ENCODE data around the gene PPFIA3. TPM values are rescaled to one million over a fixed set of nuclear protein-coding genes. Genes with fewer than 3 reads are reported as not detected.

PPFIA3 gene
- total RNA-seq, 1 experiment from 2014 or later = 27.3 TPM

- ChIA-PET POLR2A (no interaction called here), CTCF (interaction anchor here (0.6 to 2.8 kb wide), 5 partner anchors 9 to 105 kb away, joined by 3 to 30 read pairs (median 3); partner anchors contain the start of gene LIN7B)
- TF ChIP-seq ETV6 (CRISPR knock-in tag; IDR thresholded peaks at IDR 0.05) (no peak), ELF4 (CRISPR knock-in tag; IDR thresholded peaks at IDR 0.05; ENCODE audit: low read depth) (no peak), GTF2I (CRISPR knock-in tag; conservative IDR thresholded peaks at IDR 0.05) (no peak), IRF2 (CRISPR knock-in tag; IDR thresholded peaks at IDR 0.05; ENCODE audit: borderline replicate concordance, low read depth) (no peak), TP53 (CRISPR knock-in tag; IDR thresholded peaks at IDR 0.05) (no peak), CREB1 (CRISPR knock-in tag; IDR thresholded peaks at IDR 0.05) (no peak), ZBTB43 (CRISPR knock-in tag; IDR thresholded peaks at IDR 0.05) (no peak), ZNF263 (CRISPR knock-in tag; IDR thresholded peaks at IDR 0.05; ENCODE audit: low read depth) (no peak), TEAD1 (CRISPR knock-in tag; IDR thresholded peaks at IDR 0.05) (no peak), PRDM15 (CRISPR knock-in tag; IDR thresholded peaks at IDR 0.05) (no peak)
- TF ChIP-seq, protein P1, sequence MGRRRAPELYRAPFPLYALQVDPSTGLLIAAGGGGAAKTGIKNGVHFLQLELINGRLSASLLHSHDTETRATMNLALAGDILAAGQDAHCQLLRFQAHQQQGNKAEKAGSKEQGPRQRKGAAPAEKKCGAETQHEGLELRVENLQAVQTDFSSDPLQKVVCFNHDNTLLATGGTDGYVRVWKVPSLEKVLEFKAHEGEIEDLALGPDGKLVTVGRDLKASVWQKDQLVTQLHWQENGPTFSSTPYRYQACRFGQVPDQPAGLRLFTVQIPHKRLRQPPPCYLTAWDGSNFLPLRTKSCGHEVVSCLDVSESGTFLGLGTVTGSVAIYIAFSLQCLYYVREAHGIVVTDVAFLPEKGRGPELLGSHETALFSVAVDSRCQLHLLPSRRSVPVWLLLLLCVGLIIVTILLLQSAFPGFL (CRISPR knock-in tag; IDR thresholded peaks at IDR 0.05; ENCODE audit: borderline replicate concordance) = no peak
- TF ChIP-seq, protein P2, sequence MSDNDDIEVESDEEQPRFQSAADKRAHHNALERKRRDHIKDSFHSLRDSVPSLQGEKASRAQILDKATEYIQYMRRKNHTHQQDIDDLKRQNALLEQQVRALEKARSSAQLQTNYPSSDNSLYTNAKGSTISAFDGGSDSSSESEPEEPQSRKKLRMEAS (CRISPR knock-in tag; IDR thresholded peaks at IDR 0.05) = no peak
- Mint-ChIP-seq H3K9me3 (no peaks in the 10 kb centered on the region), H3K4me3 (no peak overlapping the region), H3K27me3 (ENCODE audit: low read depth) (no peaks in the 10 kb centered on the region), H3K36me3 (peaks cover 57% of the 10 kb centered on the region), H3K4me1 (peaks cover 20% of the 10 kb centered on the region), H3K27ac (peak overlapping the region; percentile 37; the same call in 1 of the 2 replicates)
- DNase-seq (ENCODE audit: low spot score) = no peak
- no peak for ATAC-seq
Observed at GRCh38 chr19:49104229-49104864, 15.0 kb upstream of the PPFIA3 start.

DNA sequence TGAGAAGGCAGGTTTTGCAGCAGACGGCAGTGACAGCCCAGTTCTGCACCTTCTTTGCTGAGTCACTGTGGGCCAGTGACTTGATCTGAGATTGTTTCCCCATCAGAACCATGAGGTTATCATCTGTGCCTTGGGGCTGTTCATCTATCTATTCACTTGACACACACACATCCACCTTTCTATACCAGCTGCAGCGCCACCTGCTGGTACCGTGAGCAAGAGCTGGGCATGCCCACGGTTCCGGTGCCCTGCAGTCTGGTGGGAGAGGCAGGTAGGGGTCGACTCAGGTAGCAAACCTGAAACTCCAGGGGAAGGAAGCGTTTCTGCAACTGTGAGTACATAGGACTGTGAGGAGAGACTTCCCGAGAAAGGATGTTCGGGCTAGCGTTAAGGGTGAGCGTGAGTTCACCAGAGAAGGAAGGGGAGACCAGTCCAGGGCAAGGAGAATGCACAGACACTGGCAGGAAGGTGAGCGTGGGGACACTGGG, 12.7 kb upstream of the PPFIA3 start:
- Mint-ChIP-seq H3K4me3 (peak overlapping the region; percentile 7; the same call in 1 of the 2 replicates), H3K9me3 (no peaks in the 10 kb centered on the region), H3K36me3 (peaks cover 39% of the 10 kb centered on the region), H3K27ac (peak overlapping the region; percentile 95), H3K27me3 (ENCODE audit: low read depth) (no peaks in the 10 kb centered on the region), H3K4me1 (peaks cover 13% of the 10 kb centered on the region)
- CTCF ChIA-PET = interaction anchor here (0.6 to 2.8 kb wide), 25 partner anchors 8 to 136 kb away, joined by 3 to 62 read pairs (median 6); partner anchors contain the start of genes CGB2, CGB7, GYS1 and LIN7B
- DNase-seq (ENCODE audit: low spot score) (peak; percentile 83), ATAC-seq (peak; percentile 80)
- POLR2A ChIA-PET = interaction anchor here (0.5 to 1.0 kb wide), 3 partner anchors 11 to 75 kb away, joined by 3 to 5 read pairs (median 4); no protein-coding TSS in a partner anchor
- TF ChIP-seq CTCF (IDR thresholded peaks at IDR 0.05) = peak; percentile 78
- TF ChIP-seq JUN (CRISPR knock-in tag; IDR thresholded peaks at IDR 0.05) = no peak
- no peak for TF ChIP-seq FOXP1 (CRISPR knock-in tag; IDR thresholded peaks at IDR 0.05; ENCODE audit: borderline replicate concordance)
- peak; percentile 40; the same call in 1 of the 2 replicates for TF ChIP-seq HMGXB4 (CRISPR knock-in tag; IDR thresholded peaks at IDR 0.05)
- no peak for TF ChIP-seq ZBTB21 (CRISPR knock-in tag; IDR thresholded peaks at IDR 0.05; ENCODE audit: borderline replicate concordance)
